Heart left ventricle (tissue), 16 donors: ENCODE data around the gene TUT4. TPM values are rescaled to one million over a fixed set of nuclear protein-coding genes. Genes with fewer than 3 reads are reported as not detected.
A peak's percentile ranks its signal among the peaks of the same experiment; 100 is the strongest.

ENCODE experiments used
- ATAC-seq, 4 donors: fragments of 200-7000 bp; cut with Tn5 transposase; one replicate each; pipeline ENCODE4 v1.9.1; 2020 to 2022; ENCODE audit warnings: moderate library complexity in 4 of 4, mild to moderate bottlenecking in 3 of 4, moderate number of reproducible peaks in 1 of 4
- DNase-seq, 5 donors: peaks; one replicate each; pipeline ENCODE4 v3.0.0-alpha.2; 2020
- H3K27ac ChIP-seq, 12 donors: fragments of 200-600 bp; sonication (generic) in 4 of 12; one replicate each; pipeline versions ENCODE4 v1.5.0 to v1.8.0; 2016 to 2022; ENCODE audit warnings: mild to moderate bottlenecking in 2 of 12
- H3K27me3 ChIP-seq, 9 donors: fragments of 200-600 bp; sonication (generic) in 2 of 9; one replicate each; pipeline versions ENCODE4 v1.5.1 to v1.8.0; 2016 to 2022; ENCODE audit warnings: mild to moderate bottlenecking in 3 of 9
- H3K36me3 ChIP-seq, 9 donors: fragments of 200-600 bp; sonication (generic) in 2 of 9; one replicate each; pipeline versions ENCODE4 v1.5.0 to v1.8.0; 2018 to 2022; ENCODE audit warnings: mild to moderate bottlenecking in 2 of 9
- H3K4me1 ChIP-seq, 12 donors: fragments of 200-600 bp; sonication (generic) in 4 of 12; one replicate each; pipeline versions ENCODE4 v1.5.0 to v1.8.0; 2016 to 2022; ENCODE audit warnings: mild to moderate bottlenecking in 3 of 12
- H3K4me3 ChIP-seq, 12 donors: fragments of 200-600 bp; sonication (generic) in 4 of 12; one replicate each; pipeline versions ENCODE4 v1.5.0 to v1.8.0; 2017 to 2022; ENCODE audit warnings: mild to moderate bottlenecking in 9 of 12, moderate library complexity in 4 of 12
- H3K9me3 ChIP-seq, 12 donors: fragments of 200-600 bp; sonication (generic) in 4 of 12; one replicate each; pipeline versions ENCODE4 v1.5.0 to v1.8.0; 2016 to 2022; ENCODE audit warnings: mild to moderate bottlenecking in 1 of 12
- CTCF ChIP-seq, 12 donors: fragments of 200-600 bp; sonication (generic) in 4 of 12; IDR thresholded peaks; one replicate each; pipeline versions ENCODE4 v1.5.0 to v1.8.0; 2018 to 2022; ENCODE audit warnings: antibody characterized with exemption in 12 of 12, mild to moderate bottlenecking in 5 of 12
- POLR2A ChIP-seq, 2 donors: fragments of 450-650 bp; IDR thresholded peaks; one replicate each; pipeline ENCODE4 v1.6.1; 2017; ENCODE audit warnings: antibody characterized with exemption in 2 of 2, mild to moderate bottlenecking in 2 of 2, moderate library complexity in 2 of 2
- WGBS, 4 donors: extraction: QIAGEN DNeasy Blood & Tissue Kit in 2 of 4; methylation state at CpG; one replicate each; pipeline versions ENCODE4 v1.1.5 to v1.1.7; 2013 to 2018; 5-methylcytosine and 5-hydroxymethylcytosine counted together
- intact Hi-C, 10 donors: fragments of 100-400 bp; cut with DNase I; formaldehyde crosslinking; loops; one replicate each; pipeline versions ENCODE4 v1.11.1 to v1.14.2; 2022
- polyA plus RNA-seq, 2 donors: library from polyadenylated mRNA; stranded (reverse); fragments of 200-250 nt; gene quantifications; one replicate each; pipeline ENCODE4 v1.2.3, GENCODE V29; 2013
- total RNA-seq, 9 donors: library from RNA; depleted of rRNA in 2 of 9; stranded (reverse); fragments of >200 nt in 2 of 9; fragmentation: NEBNext Ultra II Directional in 3 of 9; extraction: Animal tissue kit (Norgen Biotek cat#: 25700) in 3 of 9; gene quantifications; one replicate each; pipeline versions ENCODE4 v1.1.0 to v1.2.4, GENCODE V29; 2016 to 2023
- donor health status: ischemic (EF 13 %, LVEDD 7.1; RV severe dilation, severe dysfunction).
- donor health status: healthy with polysubstance abuse.
- donor health status: DM: no; HTN: yes; CAD: no.
- donor health status: DM: no; HTN: no; CAD: no.
- donor health status: ischemic (EF 25% LVEDD 6.9; RV normal size, moderate dysfunction).
- donor health status: ischemic (EF 25% LVEDD 5.7; RV mildly dilated, moderate dysfunction).
- donor health status: healthy.
- donor health status: DM: yes; HTN: yes; CAD: no.
- donor health status: ischemic (EF 35%, LVEDD 5.7; RV mildly dilated, moderate dysfunction).
- donor health status: nonischemic (EF 11% LVEDD 7.7; RV severe dilation, severe dysfunction).
- donor health status: DM: yes; HTN: yes; CAD: no.
- donor health status: PGD.
- donor health status: ischemic (EF 29% LVEDD 5.4; RV normal size, mild dysfunction).
- donor health status: nonischemic (EF 23%, LVEDD 6.1; RV moderate dilation, normal function).

The TUT4 gene
- total and polyA plus RNA-seq, 11 donors = 14.8 to 43.8 (median 30.4) TPM

DNA sequence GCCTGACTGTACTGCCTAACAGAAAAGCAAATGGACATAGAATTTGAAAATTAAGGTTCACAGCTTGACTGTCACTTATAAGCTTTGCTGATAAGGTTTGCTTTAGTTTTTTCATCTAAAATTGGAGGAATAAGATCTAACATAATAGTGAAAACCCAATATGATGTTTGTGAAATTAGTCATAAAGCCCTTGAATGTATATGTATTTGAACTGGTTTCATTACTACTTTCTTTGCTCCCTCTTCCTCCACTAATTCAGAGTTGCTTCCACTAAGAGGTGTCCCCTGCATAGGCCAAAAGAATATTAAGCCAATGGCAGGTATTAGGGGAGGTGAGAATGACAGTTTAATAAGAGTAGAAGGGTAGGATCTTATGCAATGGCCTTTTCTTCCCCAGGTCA is 137.9 kb downstream of the TUT4 start:
- DNase-seq (no peak), ATAC-seq (no peak)
- H3K27ac ChIP-seq = no peak overlapping the region
- peaks cover 0 to 3% (median 0%) of the 10 kb centered on the region in 12 donors for H3K4me1 ChIP-seq
- H3K27me3 ChIP-seq = no peaks in the 10 kb centered on the region
- H3K9me3 ChIP-seq = no peaks in the 10 kb centered on the region
- TF ChIP-seq CTCF (IDR thresholded peaks at IDR 0.05) = no peak
- no peak for TF ChIP-seq POLR2A (IDR thresholded peaks at IDR 0.05)
- no peak overlapping the region for H3K4me3 ChIP-seq
- intact Hi-C loops = loop anchor here in 1 of 10 donors (10.0 kb wide), 1 partner anchor 270 kb away; no protein-coding TSS in a partner anchor
- peaks cover 0 to 100% (median 100%) of the 10 kb centered on the region in 9 donors for H3K36me3 ChIP-seq

DNA sequence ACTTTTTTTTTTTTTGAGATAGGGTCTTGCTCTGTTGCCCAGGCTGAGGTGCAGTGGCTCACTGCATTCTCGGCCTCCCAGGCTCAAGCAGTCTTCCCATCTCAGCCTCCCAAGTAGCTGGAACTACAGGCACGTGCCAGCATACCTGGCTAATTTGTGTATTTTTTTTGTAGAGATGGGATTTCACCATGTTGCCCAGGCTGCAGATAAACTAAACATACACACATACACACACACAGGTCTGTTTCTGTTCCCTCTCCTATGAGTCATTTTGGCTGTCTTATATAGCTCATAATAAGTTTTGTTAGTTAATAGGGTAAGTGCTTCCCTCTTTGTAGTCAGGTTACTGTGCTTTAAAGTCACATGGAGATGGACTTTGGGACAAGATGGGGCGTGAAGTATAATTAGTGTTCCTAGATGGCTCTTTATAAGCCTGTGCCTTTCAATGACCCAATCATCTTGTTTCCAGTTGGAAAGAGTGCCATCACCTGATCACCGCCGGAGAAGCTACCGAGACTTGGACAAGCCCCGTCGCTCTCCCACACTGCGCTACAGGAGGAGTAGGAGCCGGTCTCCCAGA is 139.4 kb downstream of the TUT4 start:
- H3K27ac ChIP-seq = no peak overlapping the region
- WGBS, 4 donors = 95 to 97% (median 95%) methylated on average over 10 of the region's 10 CpGs
- no peaks in the 10 kb centered on the region for H3K9me3 ChIP-seq
- ATAC-seq = no peak
- no peak for DNase-seq
- H3K36me3 ChIP-seq = peaks cover 0 to 100% (median 100%) of the 10 kb centered on the region in 9 donors
- no peaks in the 10 kb centered on the region for H3K27me3 ChIP-seq
- H3K4me1 ChIP-seq = peaks cover 0 to 3% (median 0%) of the 10 kb centered on the region in 12 donors
- intact Hi-C loops = loop anchor here in 1 of 10 donors (10.0 kb wide), 1 partner anchor 271 kb away; no protein-coding TSS in a partner anchor
- H3K4me3 ChIP-seq = no peak overlapping the region
- TF ChIP-seq CTCF (IDR thresholded peaks at IDR 0.05) = no peak
- no peak for TF ChIP-seq POLR2A (IDR thresholded peaks at IDR 0.05)

DNA sequence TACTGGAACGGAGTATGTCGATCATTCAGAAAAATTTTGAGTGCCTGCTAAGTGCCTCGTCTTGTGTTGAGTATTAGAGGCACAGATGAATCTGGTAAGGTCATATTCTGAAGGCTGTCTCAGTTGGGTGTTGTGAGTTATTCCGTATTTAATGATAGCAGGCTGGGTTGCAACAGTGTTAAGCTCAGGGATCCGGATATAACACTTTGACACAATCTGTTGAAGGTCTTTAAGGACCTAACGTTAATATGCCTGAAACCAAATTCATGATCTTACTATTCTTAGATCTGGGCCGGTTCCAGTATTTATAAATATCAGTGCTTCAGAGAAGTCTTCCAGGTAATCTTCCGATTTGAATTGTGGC is 147.9 kb downstream of the TUT4 start:
- ATAC-seq = peak in 2 of 4 donors; percentile 2
- TF ChIP-seq CTCF (IDR thresholded peaks at IDR 0.05) = peak in 1 of 12 donors; percentile 1
- TF ChIP-seq POLR2A (IDR thresholded peaks at IDR 0.05) = no peak
- Histone ChIP-seq H3K9me3 (no peaks in the 10 kb centered on the region), H3K36me3 (peaks cover 0 to 43% (median 31%) of the 10 kb centered on the region in 9 donors), H3K4me1 (peaks cover 0 to 31% (median 18%) of the 10 kb centered on the region in 12 donors), H3K27ac (peak overlapping the region; percentile 65 to 94 (median 85)), H3K4me3 (peak overlapping the region; percentile 64 to 96 (median 88)), H3K27me3 (no peaks in the 10 kb centered on the region)
- 3 to 4% (median 3%) methylated on average over 8 of the region's 8 CpGs for WGBS, 4 donors
- no peak for DNase-seq
- intact Hi-C loops = loop anchor here in 5 of 10 donors (2.0 to 10.0 kb wide), 4 partner anchors 38 to 280 kb away; partner anchors contain the start of gene CC2D1B (in 4 of the 5)

GRCh38 chr1:52404116-52404974 is 148.5 kb downstream of the TUT4 start, which contains the start of the genes ORC1 and PRPF38A:
TSS of gene ORC1 (minus strand) at chr1:52404423. CDS start at chr1:52402223, 2,200 bp downstream.
TSS of gene PRPF38A (plus strand) at chr1:52404602. CDS start at chr1:52404750, 148 bp downstream.
- H3K27ac ChIP-seq = peak within 1 kb of the TSS; percentile 65 to 94 (median 85)
- DNase-seq = peak; percentile 96 to 98 (median 97)
- no peaks in the 10 kb centered on the region for H3K27me3 ChIP-seq
- peaks cover 0 to 37% (median 25%) of the 10 kb centered on the region in 9 donors for H3K36me3 ChIP-seq
- H3K4me1 ChIP-seq = peaks cover 0 to 31% (median 18%) of the 10 kb centered on the region in 12 donors
- 0 to 1% (median 0%) methylated on average over 56 to 57 of the region's 57 CpGs for WGBS, 4 donors
- ATAC-seq = peak; percentile 100
- no peaks in the 10 kb centered on the region for H3K9me3 ChIP-seq
- intact Hi-C loops = loop anchor here in 5 of 10 donors (2.0 to 10.0 kb wide), 4 partner anchors 37 to 280 kb away; partner anchors contain the start of gene CC2D1B (in 4 of the 5)
- peak within 1 kb of the TSS; percentile 64 to 96 (median 88) for H3K4me3 ChIP-seq
- TF ChIP-seq CTCF (IDR thresholded peaks at IDR 0.05) (peak in 11 of 12 donors; percentile 12 to 54 (median 42)), POLR2A (IDR thresholded peaks at IDR 0.05) (peak in 1 of 2 donors; percentile 48)
